ENCODE measurements around the gene ITGB3BP. TPM values are rescaled to one million over a fixed set of nuclear protein-coding genes. Genes with fewer than 3 reads are reported as not detected.

Gene ITGB3BP
- total and polyA plus RNA-seq, 4 donors: 25.0 to 32.2 (median 30.4) TPM

- Histone ChIP-seq H3K4me1 (ENCODE audit: control insufficient read depth, insufficient read depth, low read length) (no peaks in the 10 kb centered on the region), H3K36me3 (ENCODE audit: control insufficient read depth, insufficient read depth, low read length) (no peaks in the 10 kb centered on the region), H3K4me3 (ENCODE audit: low read depth, low read length) (no peak overlapping the region), H3K27ac (ENCODE audit: low read depth, low read length) (no peak overlapping the region), H3K27me3 (ENCODE audit: control insufficient read depth, insufficient read depth, low read length) (no peaks in the 10 kb centered on the region), H3K9me3 (ENCODE audit: control insufficient read depth, insufficient read depth, low read length) (no peaks in the 10 kb centered on the region)
- WGBS (ENCODE audit: insufficient coverage): no CpG with 5 or more reads among the region's 2 CpGs
- peak in 1 of 6 donors; percentile 2 for DNase-seq (ENCODE audit: low read depth in 4 of 6, low spot score in 6 of 6)
Measured at GRCh38 chr1:63411066-63411465, 112.0 kb downstream of the ITGB3BP start.

GRCh38 chr1:63408331-63408730, 114.7 kb downstream of the ITGB3BP start:
- DNase-seq (ENCODE audit: low read depth in 4 of 6, low spot score in 6 of 6): no peak
- H3K4me1 ChIP-seq (ENCODE audit: control insufficient read depth, insufficient read depth, low read length): no peaks in the 10 kb centered on the region
- 100% methylated on average over 1 of the region's 4 CpGs for WGBS (ENCODE audit: insufficient coverage)
- no peak overlapping the region for H3K4me3 ChIP-seq (ENCODE audit: low read depth, low read length)
- no peaks in the 10 kb centered on the region for H3K36me3 ChIP-seq (ENCODE audit: control insufficient read depth, insufficient read depth, low read length)
- H3K9me3 ChIP-seq (ENCODE audit: control insufficient read depth, insufficient read depth, low read length): no peaks in the 10 kb centered on the region
- no peak overlapping the region for H3K27ac ChIP-seq (ENCODE audit: low read depth, low read length)
- no peaks in the 10 kb centered on the region for H3K27me3 ChIP-seq (ENCODE audit: control insufficient read depth, insufficient read depth, low read length)

GRCh38 chr1:63407002-63407401, 116.0 kb downstream of the ITGB3BP start:
- Histone ChIP-seq H3K9me3 (ENCODE audit: control insufficient read depth, insufficient read depth, low read length) (no peaks in the 10 kb centered on the region), H3K4me3 (ENCODE audit: low read depth, low read length) (no peak overlapping the region)
- no peak for DNase-seq (ENCODE audit: low read depth in 4 of 6, low spot score in 6 of 6)

GRCh38 chr1:63405987-63406386, 117.0 kb downstream of the ITGB3BP start:
- H3K4me1 ChIP-seq (ENCODE audit: control insufficient read depth, insufficient read depth, low read length): no peaks in the 10 kb centered on the region

More at GRCh38 chr1:63407002-63407401, 116.0 kb downstream of the ITGB3BP start:
- Histone ChIP-seq H3K36me3 (ENCODE audit: control insufficient read depth, insufficient read depth, low read length) (peaks cover 2% of the 10 kb centered on the region), H3K4me1 (ENCODE audit: control insufficient read depth, insufficient read depth, low read length) (no peaks in the 10 kb centered on the region), H3K27ac (ENCODE audit: low read depth, low read length) (no peak overlapping the region), H3K27me3 (ENCODE audit: control insufficient read depth, insufficient read depth, low read length) (no peaks in the 10 kb centered on the region)

GRCh38 chr1:63405021-63405420, 118.0 kb downstream of the ITGB3BP start:
- no peaks in the 10 kb centered on the region for H3K9me3 ChIP-seq (ENCODE audit: control insufficient read depth, insufficient read depth, low read length)
- H3K4me1 ChIP-seq (ENCODE audit: control insufficient read depth, insufficient read depth, low read length): no peaks in the 10 kb centered on the region
- H3K27me3 ChIP-seq (ENCODE audit: control insufficient read depth, insufficient read depth, low read length): no peaks in the 10 kb centered on the region
- peaks cover 2% of the 10 kb centered on the region for H3K36me3 ChIP-seq (ENCODE audit: control insufficient read depth, insufficient read depth, low read length)
- no peak overlapping the region for H3K27ac ChIP-seq (ENCODE audit: low read depth, low read length)
- H3K4me3 ChIP-seq (ENCODE audit: low read depth, low read length): no peak overlapping the region
- DNase-seq (ENCODE audit: low read depth in 4 of 6, low spot score in 6 of 6): no peak

More at GRCh38 chr1:63405987-63406386, 117.0 kb downstream of the ITGB3BP start:
- DNase-seq (ENCODE audit: low read depth in 4 of 6, low spot score in 6 of 6): no peak
- Histone ChIP-seq H3K4me3 (ENCODE audit: low read depth, low read length) (no peak overlapping the region), H3K27ac (ENCODE audit: low read depth, low read length) (no peak overlapping the region), H3K27me3 (ENCODE audit: control insufficient read depth, insufficient read depth, low read length) (no peaks in the 10 kb centered on the region), H3K9me3 (ENCODE audit: control insufficient read depth, insufficient read depth, low read length) (no peaks in the 10 kb centered on the region), H3K36me3 (ENCODE audit: control insufficient read depth, insufficient read depth, low read length) (peaks cover 2% of the 10 kb centered on the region)

- Histone ChIP-seq H3K27me3 (ENCODE audit: control insufficient read depth, insufficient read depth, low read length) (no peaks in the 10 kb centered on the region), H3K27ac (ENCODE audit: low read depth, low read length) (no peak overlapping the region), H3K4me3 (ENCODE audit: low read depth, low read length) (no peak overlapping the region), H3K9me3 (ENCODE audit: control insufficient read depth, insufficient read depth, low read length) (no peaks in the 10 kb centered on the region), H3K4me1 (ENCODE audit: control insufficient read depth, insufficient read depth, low read length) (no peaks in the 10 kb centered on the region), H3K36me3 (ENCODE audit: control insufficient read depth, insufficient read depth, low read length) (peaks cover 2% of the 10 kb centered on the region)
- no CpG with 5 or more reads among the region's 3 CpGs for WGBS (ENCODE audit: insufficient coverage)
- DNase-seq (ENCODE audit: low read depth in 4 of 6, low spot score in 6 of 6): no peak
Measured at GRCh38 chr1:63403386-63403785, 119.6 kb downstream of the ITGB3BP start.

GRCh38 chr1:63401945-63402344, 121.1 kb downstream of the ITGB3BP start:
- no peaks in the 10 kb centered on the region for H3K27me3 ChIP-seq (ENCODE audit: control insufficient read depth, insufficient read depth, low read length)
- H3K36me3 ChIP-seq (ENCODE audit: control insufficient read depth, insufficient read depth, low read length): peaks cover 2% of the 10 kb centered on the region
- DNase-seq (ENCODE audit: low read depth in 4 of 6, low spot score in 6 of 6): no peak
- H3K4me3 ChIP-seq (ENCODE audit: low read depth, low read length): no peak overlapping the region
- no CpG with 5 or more reads among the region's 4 CpGs for WGBS (ENCODE audit: insufficient coverage)
- H3K4me1 ChIP-seq (ENCODE audit: control insufficient read depth, insufficient read depth, low read length): no peaks in the 10 kb centered on the region
- no peak overlapping the region for H3K27ac ChIP-seq (ENCODE audit: low read depth, low read length)
- no peaks in the 10 kb centered on the region for H3K9me3 ChIP-seq (ENCODE audit: control insufficient read depth, insufficient read depth, low read length)

Small RNA genes lying within 50 kb of the gene (small RNA-seq; reads per million reads assigned to genes)
- gene RF02105 (ENCODE audit: low replicate concordance): not detected
- not detected for gene RF02106 (ENCODE audit: low replicate concordance)
- gene RF02107 (ENCODE audit: low replicate concordance): not detected
- gene RF02108 (ENCODE audit: low replicate concordance): not detected
- not detected for gene RF02109 (ENCODE audit: low replicate concordance)
- not detected for gene RF02110 (ENCODE audit: low replicate concordance)
- gene RN7SL488P (ENCODE audit: low replicate concordance): not detected
- not detected for gene RNU7-123P (ENCODE audit: low replicate concordance)

Other genes with a start within 250 kb of the ITGB3BP start
- 1 to 10 TPM; 4.1 to 5.1 TPM for gene FOXD3, start 200.7 kb downstream of the ITGB3BP start, total RNA-seq
- gene FOXD3, start 200.7 kb downstream of the ITGB3BP start, polyA plus RNA-seq (ENCODE audit: insufficient read length in 2 of 2): 1 to 10 TPM; 3.2 to 6.0 TPM
- 10 to 100 TPM; 19.2 to 41.4 TPM for gene ALG6, start 155.6 kb downstream of the ITGB3BP start, total RNA-seq
- gene ALG6, start 155.6 kb downstream of the ITGB3BP start, polyA plus RNA-seq (ENCODE audit: insufficient read length in 2 of 2): 10 to 100 TPM; 19.4 to 24.3 TPM
- 10 to 100 TPM; 22.5 to 32.3 TPM for gene EFCAB7, start 300 bp upstream of the ITGB3BP start, total RNA-seq
- gene EFCAB7, start 300 bp upstream of the ITGB3BP start, polyA plus RNA-seq (ENCODE audit: insufficient read length in 2 of 2): 10 to 100 TPM; 21.4 to 22.0 TPM
- 10 to 100 TPM; 49.2 to 58.3 TPM for gene PGM1, start 70.2 kb upstream of the ITGB3BP start, total RNA-seq
- 10 to 100 TPM; 41.3 to 46.6 TPM for gene PGM1, start 70.2 kb upstream of the ITGB3BP start, polyA plus RNA-seq (ENCODE audit: insufficient read length in 2 of 2)